Bronchial epithelial cell (primary cell): ENCODE measurements around the gene SAMD8. TPM values are rescaled to one million over a fixed set of nuclear protein-coding genes. Genes with fewer than 3 reads are reported as not detected.
A peak's percentile ranks its signal among the peaks of the same experiment; 100 is the strongest.
"Not testable (repeated sequence)": the region's sequence is repeated elsewhere in the genome, so short reads cannot be mapped to it uniquely, and the experiment has no call there.

Experiments used
- DNase-seq: peaks from one replicate; pipeline ENCODE4 v3.0.0-alpha.2; 2010; ENCODE audit warnings: low read depth
- FAIRE-seq: peaks from 2 replicates; lab custom pipeline; 2011; peaks lifted over from hg19 to GRCh38; lab: Jason Lieb, UNC
- H3K27me3 ChIP-seq: 2 replicates; pipeline ENCODE4 v1.5.1; 2011; ENCODE audit warnings: low read length; ENCODE audit not compliant: control insufficient read depth, insufficient read depth
- H3K36me3 ChIP-seq: 2 replicates; pipeline ENCODE4 v1.5.1; 2011; ENCODE audit warnings: low read length; ENCODE audit not compliant: control insufficient read depth, insufficient read depth
- H3K4me3 ChIP-seq: 2 replicates; pipeline ENCODE4 v1.5.1; 2011; ENCODE audit warnings: mild to moderate bottlenecking, low read depth, low read length, control low read depth
- CTCF ChIP-seq: IDR thresholded peaks from 2 replicates; pipeline ENCODE4 v1.5.1; 2011; ENCODE audit warnings: mild to moderate bottlenecking, moderate library complexity, low read length, control low read depth, inconsistent platforms; ENCODE audit not compliant: insufficient read depth, severe bottlenecking
- total RNA-seq: library from RNA; depleted of rRNA; stranded (reverse); fragments of >200 nt; gene quantifications from 2 replicates; pipeline ENCODE4 v1.2.1, GENCODE V29; 2014

SAMD8 gene
- total RNA-seq, 1 donor from 2014 or later, result 25.5 TPM

- H3K27me3 ChIP-seq, result no peaks in the 10 kb centered on the region
- H3K36me3 ChIP-seq, result no peaks in the 10 kb centered on the region
- TF ChIP-seq CTCF, result no peak
- FAIRE-seq, result no peak
- H3K4me3 ChIP-seq, result no peak overlapping the region
- DNase-seq, result no peak
Measured at GRCh38 chr10:75123088-75123682, 11.7 kb downstream of the SAMD8 start.

- Histone ChIP-seq H3K4me3 (no peak overlapping the region), H3K27me3 (no peaks in the 10 kb centered on the region), H3K36me3 (no peaks in the 10 kb centered on the region)
- no peak for TF ChIP-seq CTCF
- FAIRE-seq (no peak), DNase-seq (peak; percentile 80)
Measured at GRCh38 chr10:75126277-75126676, 14.8 kb downstream of the SAMD8 start.

GRCh38 chr10:75127471-75127870, 16.0 kb downstream of the SAMD8 start:
- no peak for FAIRE-seq
- H3K27me3 ChIP-seq, result no peaks in the 10 kb centered on the region
- H3K36me3 ChIP-seq, result no peaks in the 10 kb centered on the region
- H3K4me3 ChIP-seq, result no peak overlapping the region
- TF ChIP-seq CTCF, result no peak
- DNase-seq, result peak; percentile 40

GRCh38 chr10:75128985-75129384, 17.5 kb downstream of the SAMD8 start:
- not testable (repeated sequence) for H3K36me3 ChIP-seq, DNase-seq, FAIRE-seq, H3K27me3 ChIP-seq, H3K4me3 ChIP-seq

GRCh38 chr10:75129537-75129936, 18.1 kb downstream of the SAMD8 start:
- no peaks in the 10 kb centered on the region for H3K27me3 ChIP-seq

GRCh38 chr10:75133701-75134100, 22.2 kb downstream of the SAMD8 start:
- H3K36me3 ChIP-seq, H3K27me3 ChIP-seq, H3K4me3 ChIP-seq, FAIRE-seq, DNase-seq: not testable (repeated sequence)

More at GRCh38 chr10:75129537-75129936, 18.1 kb downstream of the SAMD8 start:
- no peak for TF ChIP-seq CTCF
- no peak overlapping the region for H3K4me3 ChIP-seq
- FAIRE-seq (no peak), DNase-seq (no peak)
- no peaks in the 10 kb centered on the region for H3K36me3 ChIP-seq

- no peaks in the 10 kb centered on the region for H3K27me3 ChIP-seq
- no peak for FAIRE-seq
- no peak overlapping the region for H3K4me3 ChIP-seq
- TF ChIP-seq CTCF, result no peak
- peak; percentile 6 for DNase-seq
- H3K36me3 ChIP-seq, result no peaks in the 10 kb centered on the region
Measured at GRCh38 chr10:75136346-75136745, 24.9 kb downstream of the SAMD8 start.
